AG20443 (cell line): Measurements from ENCODE around the gene PTPMT1.
A peak's percentile ranks its signal among the peaks of the same experiment; 100 is the strongest.

Source experiments
- DNase-seq: peaks from one replicate; pipeline ENCODE4 v3.0.0; 2012; ENCODE audit warnings: low spot score, mixed read lengths

PTPMT1 gene

GRCh38 chr11:47607380-47607779, 42.0 kb downstream of the PTPMT1 start:
- DNase-seq, result peak; percentile 85

- no peak for DNase-seq
Measured at GRCh38 chr11:47609675-47610074, 44.3 kb downstream of the PTPMT1 start.

- DNase-seq, result no peak
Measured at GRCh38 chr11:47611348-47611794, 46.0 kb downstream of the PTPMT1 start.

GRCh38 chr11:47615249-47615648, 49.9 kb downstream of the PTPMT1 start:
- no peak for DNase-seq

- DNase-seq, result peak; percentile 83
Measured at GRCh38 chr11:47616726-47617416, 51.5 kb downstream of the PTPMT1 start.

- DNase-seq, result peak; percentile 32
Measured at GRCh38 chr11:47617417-47617809, 52.0 kb downstream of the PTPMT1 start.

GRCh38 chr11:47620836-47621378, 55.5 kb downstream of the PTPMT1 start:
- no peak for DNase-seq
